ENCODE data around the gene NCKAP1. TPM values are rescaled to one million over a fixed set of nuclear protein-coding genes. Genes with fewer than 3 reads are reported as not detected.

NCKAP1 gene
- total RNA-seq, 1 experiment from 2014 or later = 115 TPM

DNA sequence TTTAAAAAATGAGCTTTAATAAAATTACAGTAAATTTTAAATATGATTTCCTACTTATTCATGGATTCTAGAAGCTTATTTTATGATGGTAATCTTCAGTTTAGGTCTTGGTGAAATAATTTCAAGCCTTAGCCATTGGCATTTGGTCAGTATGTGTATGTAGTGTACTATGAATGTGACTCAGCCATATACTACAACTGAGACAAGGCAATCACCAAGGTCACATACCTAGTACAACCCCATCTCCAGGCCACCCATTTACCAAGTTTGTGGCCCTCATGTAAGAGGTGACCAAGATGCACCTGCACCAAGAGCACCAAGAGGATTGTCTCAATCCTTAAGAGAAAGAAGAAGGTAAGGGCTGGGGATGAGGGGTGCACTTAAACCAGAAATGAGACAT, 117.0 kb downstream of the NCKAP1 start:
- TF ChIP-seq JUND (IDR thresholded peaks at IDR 0.05) = no peak
- TF ChIP-seq, protein P1, sequence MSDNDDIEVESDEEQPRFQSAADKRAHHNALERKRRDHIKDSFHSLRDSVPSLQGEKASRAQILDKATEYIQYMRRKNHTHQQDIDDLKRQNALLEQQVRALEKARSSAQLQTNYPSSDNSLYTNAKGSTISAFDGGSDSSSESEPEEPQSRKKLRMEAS (IDR thresholded peaks at IDR 0.05) = no peak
- TF ChIP-seq, protein P2, sequence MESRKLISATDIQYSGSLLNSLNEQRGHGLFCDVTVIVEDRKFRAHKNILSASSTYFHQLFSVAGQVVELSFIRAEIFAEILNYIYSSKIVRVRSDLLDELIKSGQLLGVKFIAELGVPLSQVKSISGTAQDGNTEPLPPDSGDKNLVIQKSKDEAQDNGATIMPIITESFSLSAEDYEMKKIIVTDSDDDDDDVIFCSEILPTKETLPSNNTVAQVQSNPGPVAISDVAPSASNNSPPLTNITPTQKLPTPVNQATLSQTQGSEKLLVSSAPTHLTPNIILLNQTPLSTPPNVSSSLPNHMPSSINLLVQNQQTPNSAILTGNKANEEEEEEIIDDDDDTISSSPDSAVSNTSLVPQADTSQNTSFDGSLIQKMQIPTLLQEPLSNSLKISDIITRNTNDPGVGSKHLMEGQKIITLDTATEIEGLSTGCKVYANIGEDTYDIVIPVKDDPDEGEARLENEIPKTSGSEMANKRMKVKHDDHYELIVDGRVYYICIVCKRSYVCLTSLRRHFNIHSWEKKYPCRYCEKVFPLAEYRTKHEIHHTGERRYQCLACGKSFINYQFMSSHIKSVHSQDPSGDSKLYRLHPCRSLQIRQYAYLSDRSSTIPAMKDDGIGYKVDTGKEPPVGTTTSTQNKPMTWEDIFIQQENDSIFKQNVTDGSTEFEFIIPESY (IDR thresholded peaks at IDR 0.05; ENCODE audit: extremely low read depth, insufficient replicate concordance, low read length) = no peak
- TF ChIP-seq REST (IDR thresholded peaks at IDR 0.05; ENCODE audit: low read depth) = no peak
- TF ChIP-seq POLR2AphosphoS5 (IDR thresholded peaks at IDR 0.05; ENCODE audit: low read depth, low read length) = no peak
- TF ChIP-seq RAD21 (IDR thresholded peaks at IDR 0.05; ENCODE audit: low read depth) = no peak
- no peak for TF ChIP-seq ZNF274 (IDR thresholded peaks at IDR 0.05; ENCODE audit: low read depth, low read length)
- no peak for TF ChIP-seq EGR1 (IDR thresholded peaks at IDR 0.05; ENCODE audit: low read depth)
- no peak for TF ChIP-seq YY1 (IDR thresholded peaks at IDR 0.05; ENCODE audit: extremely low read depth, insufficient replicate concordance, low read depth, low read length)
- no peak for TF ChIP-seq FOSL1 (IDR thresholded peaks at IDR 0.05; ENCODE audit: low read depth)
- TF ChIP-seq CEBPB (IDR thresholded peaks at IDR 0.05; ENCODE audit: low read depth) = no peak
- no peak for TF ChIP-seq SIN3A (IDR thresholded peaks at IDR 0.05; ENCODE audit: low read depth)
- TF ChIP-seq SRF (IDR thresholded peaks at IDR 0.05; ENCODE audit: low read depth) = no peak
- TF ChIP-seq ZFX (IDR thresholded peaks at IDR 0.05) = no peak
- H3K9ac ChIP-seq (ENCODE audit: low read length) = no peak overlapping the region
- ChIA-PET POLR2A (no interaction called here), RAD21 (ENCODE audit: low non-redundant PET in 1 of 2, low total read pairs in 2 of 2, uncharacterized antibody in 2 of 2, unreplicated experiment in 2 of 2) (no interaction called here), CTCF (no interaction called here)
- no peak overlapping the region for H3K4me2 ChIP-seq (ENCODE audit: low read length)
- no peaks in the 10 kb centered on the region for H3K9me2 ChIP-seq (ENCODE audit: insufficient read depth)
- H3K79me2 ChIP-seq (ENCODE audit: insufficient read depth, low read length) = no peaks in the 10 kb centered on the region
- H3K4me1 ChIP-seq (ENCODE audit: control insufficient read depth in 1 of 2, insufficient read depth in 2 of 2, low read length in 2 of 2) = peaks cover 4 to 8% of the 10 kb centered on the region in 2 experiments; a peak in 3 of 4 replicates
- no peak overlapping the region for H3K4me3 ChIP-seq (replicated peaks in 1 of 2; ENCODE audit: low read depth in 1 of 2, low read length in 2 of 2)
- no peaks in the 10 kb centered on the region for H3K9me3 ChIP-seq (ENCODE audit: control insufficient read depth in 1 of 2, insufficient read depth in 1 of 2, low read depth in 1 of 2, low read length in 2 of 2)
- intact Hi-C loops (cut with micrococcal nuclease) = no loop called here
- no peak for ATAC-seq
- H3K27me3 ChIP-seq (ENCODE audit: insufficient read depth, low read length) = no peaks in the 10 kb centered on the region
- H2AFZ ChIP-seq (ENCODE audit: low read depth, low read length, poor library complexity, severe bottlenecking) = no peak overlapping the region
- H4K20me1 ChIP-seq (ENCODE audit: insufficient read depth) = no peaks in the 10 kb centered on the region
- no TSS peak for BruUV-seq (replicated peaks)
- DNase-seq (ENCODE audit: low read depth, low spot score) = no peak
- peaks cover 3% of the 10 kb centered on the region in 2 experiments; a peak in 2 of 4 replicates for H3K36me3 ChIP-seq (ENCODE audit: control insufficient read depth in 1 of 2, insufficient read depth in 2 of 2, low read length in 2 of 2)
- H3K27ac ChIP-seq (ENCODE audit: low read depth, low read length) = no peak overlapping the region
